NB4 (cell line): ENCODE results near the gene TBC1D22A.

Experiments used
- DNase-seq: peaks from one replicate; pipeline ENCODE4 v3.0.0; 2010; ENCODE audit warnings: low read depth
- H3K4me3 ChIP-seq: one replicate; pipeline ENCODE4 v1.5.1; 2011; ENCODE audit warnings: mild to moderate bottlenecking, low read depth, low read length, moderate library complexity
- MYC ChIP-seq: IDR thresholded peaks from 2 replicates; pipeline ENCODE4 v1.6.1; 2011; ENCODE audit warnings: low read depth, low read length
- POLR2A ChIP-seq: IDR thresholded peaks from 2 replicates; pipeline ENCODE4 v1.6.1; 2011; ENCODE audit warnings: mild to moderate bottlenecking; ENCODE audit not compliant: insufficient read length; ENCODE audit errors: extremely low read depth
- TF ChIP-seq, protein P1 (sequence below): IDR thresholded peaks from one replicate; pipeline ENCODE4 v1.5.1; 2012; ENCODE audit warnings: low read depth, low read length
- TF ChIP-seq, protein P2 (sequence below): IDR thresholded peaks from 2 replicates; pipeline ENCODE4 v1.6.1; 2011; ENCODE audit warnings: low read depth, low read length

TBC1D22A gene

DNA sequence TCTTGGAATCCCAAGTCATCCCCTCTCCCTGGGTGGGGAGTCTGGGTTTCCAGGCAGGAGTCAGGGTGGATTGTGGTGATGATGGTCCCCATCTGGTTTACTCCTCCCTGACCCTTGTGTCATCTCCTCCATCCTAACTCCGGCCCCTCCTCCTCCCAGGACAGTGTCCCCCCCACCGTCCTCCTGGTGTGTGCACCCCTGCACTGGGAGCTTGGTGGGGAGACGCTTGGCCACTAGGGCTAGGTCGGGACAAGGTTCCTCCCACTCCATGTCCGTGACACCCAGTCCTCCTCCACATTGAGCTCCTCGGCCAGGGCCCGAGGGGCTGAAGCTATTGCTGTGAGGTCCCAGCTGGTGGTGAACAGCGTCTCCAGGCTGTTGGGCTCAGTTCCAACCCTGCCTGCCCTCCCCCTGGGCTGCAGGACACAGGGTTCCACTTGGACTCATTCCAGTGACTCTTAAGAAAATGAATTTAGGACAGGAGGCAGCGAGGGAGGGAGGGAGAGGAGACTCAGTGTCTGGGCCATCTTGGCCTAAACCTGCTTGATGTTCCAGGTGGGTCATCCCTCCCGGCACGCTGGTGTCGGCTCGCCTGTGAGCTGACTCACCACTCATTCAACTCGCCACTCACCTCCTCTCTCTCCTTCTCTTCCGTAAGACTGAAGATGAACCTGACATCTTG lies 433.2 kb downstream of the TBC1D22A start:
- no peak for DNase-seq
- no peak overlapping the region for H3K4me3 ChIP-seq
- TF ChIP-seq, protein P1, sequence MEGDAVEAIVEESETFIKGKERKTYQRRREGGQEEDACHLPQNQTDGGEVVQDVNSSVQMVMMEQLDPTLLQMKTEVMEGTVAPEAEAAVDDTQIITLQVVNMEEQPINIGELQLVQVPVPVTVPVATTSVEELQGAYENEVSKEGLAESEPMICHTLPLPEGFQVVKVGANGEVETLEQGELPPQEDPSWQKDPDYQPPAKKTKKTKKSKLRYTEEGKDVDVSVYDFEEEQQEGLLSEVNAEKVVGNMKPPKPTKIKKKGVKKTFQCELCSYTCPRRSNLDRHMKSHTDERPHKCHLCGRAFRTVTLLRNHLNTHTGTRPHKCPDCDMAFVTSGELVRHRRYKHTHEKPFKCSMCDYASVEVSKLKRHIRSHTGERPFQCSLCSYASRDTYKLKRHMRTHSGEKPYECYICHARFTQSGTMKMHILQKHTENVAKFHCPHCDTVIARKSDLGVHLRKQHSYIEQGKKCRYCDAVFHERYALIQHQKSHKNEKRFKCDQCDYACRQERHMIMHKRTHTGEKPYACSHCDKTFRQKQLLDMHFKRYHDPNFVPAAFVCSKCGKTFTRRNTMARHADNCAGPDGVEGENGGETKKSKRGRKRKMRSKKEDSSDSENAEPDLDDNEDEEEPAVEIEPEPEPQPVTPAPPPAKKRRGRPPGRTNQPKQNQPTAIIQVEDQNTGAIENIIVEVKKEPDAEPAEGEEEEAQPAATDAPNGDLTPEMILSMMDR = no peak
- no peak for TF ChIP-seq POLR2A
- no peak for TF ChIP-seq MYC
- TF ChIP-seq, protein P2, sequence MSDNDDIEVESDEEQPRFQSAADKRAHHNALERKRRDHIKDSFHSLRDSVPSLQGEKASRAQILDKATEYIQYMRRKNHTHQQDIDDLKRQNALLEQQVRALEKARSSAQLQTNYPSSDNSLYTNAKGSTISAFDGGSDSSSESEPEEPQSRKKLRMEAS = no peak

DNA sequence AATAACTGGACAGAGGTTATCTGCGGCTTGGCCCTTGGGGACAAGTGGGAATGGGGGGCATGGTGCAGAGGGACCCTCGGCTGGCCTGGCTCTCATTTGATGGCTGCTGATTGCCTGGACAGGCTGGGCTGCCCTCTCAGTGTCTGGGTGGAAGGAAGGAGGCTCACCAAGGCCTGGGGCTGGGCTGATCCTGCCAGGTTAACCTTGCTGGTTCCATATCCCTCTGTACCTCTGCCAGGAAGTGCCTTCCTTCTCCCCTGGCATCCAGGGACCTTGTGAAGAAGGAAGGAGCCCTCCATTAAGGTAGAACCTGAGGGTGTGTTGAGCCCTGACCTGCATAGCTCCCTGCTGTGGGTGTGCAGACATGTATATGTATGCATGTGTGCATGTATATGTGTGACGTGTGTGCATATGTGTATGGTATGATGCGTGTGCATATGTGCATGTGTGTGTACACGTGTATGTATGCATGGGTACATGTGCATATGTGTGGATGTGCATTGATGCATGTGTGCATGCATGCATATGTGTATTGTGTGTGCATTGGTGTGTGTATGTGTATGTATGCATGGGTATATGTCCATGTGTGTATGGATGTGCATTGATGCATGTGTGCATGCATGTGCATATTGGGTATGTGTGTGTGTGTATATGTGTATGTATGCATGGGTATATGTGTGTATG lies 433.9 kb downstream of the TBC1D22A start:
- TF ChIP-seq, protein P1 = no peak
- no peak for TF ChIP-seq POLR2A
- TF ChIP-seq MYC = no peak
- TF ChIP-seq, protein P2 = no peak
- no peak for DNase-seq
- H3K4me3 ChIP-seq = no peak overlapping the region

DNA sequence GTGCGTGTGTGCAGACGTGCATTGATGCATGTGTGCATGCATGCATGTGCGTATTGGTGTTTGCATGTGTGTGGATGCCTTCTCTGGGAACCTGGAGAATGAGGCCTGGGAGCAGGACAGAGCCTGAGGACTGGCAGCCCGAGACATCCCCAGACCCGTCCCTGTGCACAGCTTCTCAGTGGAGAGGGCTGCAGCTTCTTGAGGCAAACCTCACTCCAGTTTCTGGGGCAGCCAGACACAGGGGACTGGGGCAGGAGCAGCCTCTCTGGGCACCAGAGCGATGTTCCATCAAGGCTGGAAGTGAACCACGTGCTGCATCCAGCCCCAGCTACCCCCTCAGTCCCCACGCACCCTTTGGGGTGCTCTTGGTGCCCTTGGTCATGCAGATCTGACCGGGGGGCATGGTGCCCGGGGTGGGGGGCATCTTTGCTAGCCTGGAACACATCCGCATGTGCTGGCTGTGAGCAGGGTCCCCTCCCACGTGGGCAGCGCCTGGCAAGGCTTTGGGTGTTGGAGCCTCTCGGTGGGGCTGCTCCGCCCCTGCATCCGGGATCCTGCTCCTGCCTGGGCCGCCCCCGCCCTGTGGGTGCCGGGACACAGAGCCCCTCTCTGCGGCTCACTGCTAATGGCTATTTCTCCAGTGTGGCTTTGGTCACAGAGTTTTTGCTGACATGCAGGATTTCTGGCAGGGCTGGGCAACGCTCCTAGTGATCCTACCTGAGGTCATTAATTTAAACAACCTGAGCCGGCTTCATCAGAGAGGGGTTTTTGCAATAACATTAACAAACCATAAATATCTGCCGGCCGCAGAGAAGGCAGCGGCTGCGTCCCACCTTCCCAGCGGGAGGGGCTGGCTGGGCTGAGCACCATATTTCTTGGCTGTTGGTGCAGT lies 434.7 kb downstream of the TBC1D22A start:
- TF ChIP-seq POLR2A (no peak), MYC (no peak)
- TF ChIP-seq, protein P2 = no peak
- TF ChIP-seq, protein P1 = no peak
- DNase-seq = no peak
- no peak overlapping the region for H3K4me3 ChIP-seq

DNA sequence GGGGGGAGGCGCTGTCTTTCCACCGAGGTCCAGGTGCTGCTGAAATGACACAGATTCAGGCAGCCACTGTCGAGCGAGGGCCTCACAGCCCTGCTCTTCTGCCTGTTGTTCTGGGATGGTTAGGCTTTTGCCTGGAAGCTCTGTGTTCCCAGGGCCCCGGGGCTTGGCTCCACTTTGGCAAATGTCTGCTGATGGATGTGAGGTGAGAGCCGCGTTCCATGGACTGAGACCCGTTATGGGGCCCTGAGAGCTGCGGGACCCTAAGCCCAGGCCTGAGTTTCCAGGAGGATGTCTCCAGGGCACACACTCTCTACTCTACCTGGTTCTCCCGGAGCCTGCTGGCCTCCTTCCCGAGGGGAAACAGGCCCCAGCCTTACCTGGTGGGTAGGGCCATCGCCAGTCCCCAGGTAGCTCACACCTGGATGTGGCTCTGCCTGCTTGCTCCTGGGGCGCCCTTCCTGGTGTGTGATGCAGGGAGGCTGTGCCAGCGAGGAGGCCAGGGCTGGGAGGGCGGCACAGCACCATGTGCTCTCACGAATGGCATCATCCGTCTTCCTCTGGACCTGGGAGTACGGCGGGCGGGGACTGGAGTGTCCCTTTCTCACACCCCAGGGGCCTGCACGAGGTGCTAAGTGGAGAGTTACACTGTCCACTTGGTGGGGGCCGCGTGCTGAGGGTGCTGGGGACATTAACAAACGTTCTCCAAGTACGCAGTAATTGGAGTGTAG lies 435.5 kb downstream of the TBC1D22A start:
- TF ChIP-seq, protein P2 = no peak
- no peak for TF ChIP-seq POLR2A
- TF ChIP-seq, protein P1 = no peak
- no peak for TF ChIP-seq MYC
- DNase-seq = no peak
- H3K4me3 ChIP-seq = no peak overlapping the region

DNA sequence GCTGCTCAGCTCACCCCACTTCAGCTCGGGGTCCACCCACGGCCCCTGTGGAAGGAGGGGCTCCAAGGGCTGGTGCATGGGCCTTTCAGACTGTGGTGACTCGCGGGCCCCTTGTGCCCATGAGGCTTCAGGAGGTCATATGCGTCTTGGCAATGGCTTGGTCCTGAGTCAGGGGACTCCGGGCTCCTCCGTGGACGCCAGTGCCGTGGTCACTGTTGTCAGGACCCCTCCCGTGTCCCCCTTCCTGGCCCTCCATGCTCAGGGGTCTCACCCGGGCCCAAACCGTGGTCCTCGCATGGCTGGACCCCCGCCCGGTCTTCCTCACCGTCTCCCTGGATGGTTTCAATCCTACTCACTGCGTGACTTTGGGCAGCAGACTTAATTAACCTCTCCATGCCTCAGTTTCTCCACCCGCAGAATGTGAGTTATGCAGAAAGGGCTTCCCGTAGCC lies 436.4 kb downstream of the TBC1D22A start:
- no peak for DNase-seq
- no peak overlapping the region for H3K4me3 ChIP-seq
- TF ChIP-seq, protein P2 = no peak
- no peak for TF ChIP-seq POLR2A
- no peak for TF ChIP-seq MYC
- TF ChIP-seq, protein P1 = no peak
